DMS53 treated with DMSO at 0.1 percent for 48 hours (cell line): ENCODE data around the gene ZBTB7C.

Source experiments
- DNase-seq: peaks from one replicate; lab custom pipeline; 2025; ENCODE audit not compliant: unreplicated experiment; lab: John Stamatoyannopoulos, UW

Gene ZBTB7C

GRCh38 chr18:48172226-48173006 is 236.8 kb downstream of the ZBTB7C start:
- DNase-seq, result no peak

- DNase-seq, result no peak
These were observed 237.5 kb downstream of the ZBTB7C start for GRCh38 chr18:48171490-48172188.

- no peak for DNase-seq
These were observed 238.5 kb downstream of the ZBTB7C start for GRCh38 chr18:48170651-48171050.

- no peak for DNase-seq
These were observed 240.3 kb downstream of the ZBTB7C start for GRCh38 chr18:48168861-48169260.

- DNase-seq, result no peak
These were observed 241.3 kb downstream of the ZBTB7C start for GRCh38 chr18:48167897-48168253.

GRCh38 chr18:48166336-48166875 is 242.8 kb downstream of the ZBTB7C start:
- DNase-seq, result no peak

- no peak for DNase-seq
These were observed 243.9 kb downstream of the ZBTB7C start for GRCh38 chr18:48165111-48165866.

GRCh38 chr18:48164701-48165100 is 244.5 kb downstream of the ZBTB7C start:
- no peak for DNase-seq

GRCh38 chr18:48164116-48164515 is 245.1 kb downstream of the ZBTB7C start:
- DNase-seq, result no peak

- no peak for DNase-seq
These were observed 245.5 kb downstream of the ZBTB7C start for GRCh38 chr18:48163738-48164115.

- DNase-seq, result no peak
These were observed 246.0 kb downstream of the ZBTB7C start for GRCh38 chr18:48162956-48163737.

- peak; percentile 86 for DNase-seq
These were observed 247.1 kb downstream of the ZBTB7C start for GRCh38 chr18:48161911-48162698.

GRCh38 chr18:48161191-48161910 is 247.8 kb downstream of the ZBTB7C start:
- peak; percentile 86 for DNase-seq

- no peak for DNase-seq
These were observed 248.6 kb downstream of the ZBTB7C start for GRCh38 chr18:48160622-48161021.

GRCh38 chr18:48159816-48160215 is 249.4 kb downstream of the ZBTB7C start:
- no peak for DNase-seq

- no peak for DNase-seq
These were observed 250.5 kb downstream of the ZBTB7C start for GRCh38 chr18:48158721-48159120.

GRCh38 chr18:48157956-48158355 is 251.2 kb downstream of the ZBTB7C start:
- no peak for DNase-seq

GRCh38 chr18:48155856-48156255 is 253.3 kb downstream of the ZBTB7C start:
- no peak for DNase-seq

GRCh38 chr18:48154828-48155227 is 254.4 kb downstream of the ZBTB7C start:
- no peak for DNase-seq
